Nephron (organoid): ENCODE measurements around the gene TCF12.

Experiments used
- H3K27ac Mint-ChIP-seq, 3 experiments: 2 replicates each; pipeline ENCODE4 v1.8.0; 2020; ENCODE audit warnings: mixed read lengths in 3 of 3, mild to moderate bottlenecking in 2 of 3, moderate library complexity in 1 of 3
- H3K27me3 Mint-ChIP-seq: 2 replicates; pipeline ENCODE4 v1.8.0; 2021; ENCODE audit warnings: low read depth, mild to moderate bottlenecking, moderate library complexity, mixed read lengths
- H3K36me3 Mint-ChIP-seq: 2 replicates; pipeline ENCODE4 v1.8.0; 2020; ENCODE audit warnings: low read depth, mixed read lengths
- H3K4me1 Mint-ChIP-seq: 2 replicates; pipeline ENCODE4 v1.8.0; 2020; ENCODE audit warnings: mixed read lengths
- H3K4me3 Mint-ChIP-seq, 3 experiments: 2 replicates each; pipeline ENCODE4 v1.8.0; 2020; ENCODE audit warnings: mild to moderate bottlenecking in 3 of 3, mixed read lengths in 3 of 3, moderate library complexity in 2 of 3
- H3K9me3 Mint-ChIP-seq: 2 replicates; pipeline ENCODE4 v1.8.0; 2020; ENCODE audit warnings: mixed read lengths
- CTCF ChIP-seq, 3 experiments: fragments of 200-600 bp; sonication (generic); IDR thresholded peaks; one replicate each; pipeline ENCODE4 v1.5.0; 2021; ENCODE audit warnings: antibody characterized with exemption in 3 of 3; ENCODE audit not compliant: unreplicated experiment in 3 of 3

Gene TCF12

GRCh38 chr15:56984681-56985481, 66.4 kb downstream of the TCF12 start:
- peak overlapping the region in 2 of 3 experiments; percentile 4 to 58 for H3K27ac Mint-ChIP-seq
- no peaks in the 10 kb centered on the region for H3K9me3 Mint-ChIP-seq
- no peaks in the 10 kb centered on the region for H3K36me3 Mint-ChIP-seq
- H3K4me1 Mint-ChIP-seq, result peaks cover 44% of the 10 kb centered on the region
- no peak overlapping the region for H3K4me3 Mint-ChIP-seq
- no peak for TF ChIP-seq CTCF (IDR thresholded peaks at IDR 0.05; ENCODE audit: unreplicated experiment in 3 of 3)
- H3K27me3 Mint-ChIP-seq, result no peaks in the 10 kb centered on the region

- Mint-ChIP-seq H3K4me3 (no peak overlapping the region), H3K4me1 (peaks cover 41% of the 10 kb centered on the region), H3K27me3 (no peaks in the 10 kb centered on the region), H3K9me3 (no peaks in the 10 kb centered on the region), H3K36me3 (no peaks in the 10 kb centered on the region), H3K27ac (no peak overlapping the region)
- TF ChIP-seq CTCF (IDR thresholded peaks at IDR 0.05; ENCODE audit: unreplicated experiment in 3 of 3), result no peak
Measured at GRCh38 chr15:56985856-56986255, 67.4 kb downstream of the TCF12 start.

- no peak overlapping the region for H3K27ac Mint-ChIP-seq
- peaks cover 8% of the 10 kb centered on the region for H3K36me3 Mint-ChIP-seq
- TF ChIP-seq CTCF (IDR thresholded peaks at IDR 0.05; ENCODE audit: unreplicated experiment in 3 of 3), result no peak
- no peaks in the 10 kb centered on the region for H3K9me3 Mint-ChIP-seq
- peaks cover 42% of the 10 kb centered on the region for H3K4me1 Mint-ChIP-seq
- H3K4me3 Mint-ChIP-seq, result no peak overlapping the region
- H3K27me3 Mint-ChIP-seq, result no peaks in the 10 kb centered on the region
Measured at GRCh38 chr15:56987286-56987685, 68.8 kb downstream of the TCF12 start.

GRCh38 chr15:56988219-56988618, 69.8 kb downstream of the TCF12 start:
- H3K9me3 Mint-ChIP-seq, result no peaks in the 10 kb centered on the region
- H3K4me3 Mint-ChIP-seq, result no peak overlapping the region
- TF ChIP-seq CTCF (IDR thresholded peaks at IDR 0.05; ENCODE audit: unreplicated experiment in 3 of 3), result no peak
- H3K36me3 Mint-ChIP-seq, result peaks cover 17% of the 10 kb centered on the region
- no peak overlapping the region for H3K27ac Mint-ChIP-seq
- H3K27me3 Mint-ChIP-seq, result no peaks in the 10 kb centered on the region
- H3K4me1 Mint-ChIP-seq, result peaks cover 42% of the 10 kb centered on the region

GRCh38 chr15:56989411-56989924, 71.0 kb downstream of the TCF12 start:
- Mint-ChIP-seq H3K4me1 (peaks cover 36% of the 10 kb centered on the region), H3K4me3 (no peak overlapping the region), H3K27ac (peak overlapping the region; percentile 18 to 66 (median 24)), H3K36me3 (peaks cover 30% of the 10 kb centered on the region), H3K27me3 (no peaks in the 10 kb centered on the region), H3K9me3 (peaks cover 8% of the 10 kb centered on the region)
- TF ChIP-seq CTCF (IDR thresholded peaks at IDR 0.05; ENCODE audit: unreplicated experiment in 3 of 3), result no peak

- H3K36me3 Mint-ChIP-seq, result peaks cover 42% of the 10 kb centered on the region
- TF ChIP-seq CTCF (IDR thresholded peaks at IDR 0.05; ENCODE audit: unreplicated experiment in 3 of 3), result no peak
- H3K27ac Mint-ChIP-seq, result no peak overlapping the region
- peaks cover 14% of the 10 kb centered on the region for H3K9me3 Mint-ChIP-seq
- H3K4me3 Mint-ChIP-seq, result no peak overlapping the region
- H3K27me3 Mint-ChIP-seq, result no peaks in the 10 kb centered on the region
- peaks cover 24% of the 10 kb centered on the region for H3K4me1 Mint-ChIP-seq
Measured at GRCh38 chr15:56991017-56991416, 72.6 kb downstream of the TCF12 start.
